ENCODE measurements around the gene MRPS6.

MRPS6 gene

DNA sequence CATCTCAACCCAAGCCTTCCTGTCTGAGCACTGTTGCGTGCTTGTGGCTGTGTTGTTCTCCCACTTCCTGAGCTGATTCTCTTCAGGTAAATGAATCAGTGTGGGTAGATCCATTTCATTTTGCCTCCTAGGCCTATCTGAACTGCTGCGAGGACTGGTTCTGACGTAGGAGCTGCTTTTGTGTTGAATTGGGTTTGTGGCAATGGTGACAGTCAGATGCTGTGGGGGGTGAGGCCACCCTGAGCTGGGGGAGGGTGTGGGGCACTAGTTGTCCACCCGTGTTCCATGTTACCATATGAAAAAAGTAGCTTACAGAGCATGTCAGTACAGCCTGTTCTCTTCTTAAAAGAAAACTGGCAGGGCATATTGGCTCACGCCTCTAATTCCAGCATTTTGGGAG is 81.5 kb downstream of the MRPS6 start:
- FAIRE-seq (no peak), DNase-seq (ENCODE audit: insufficient read length, low spot score) (no peak)
- TF ChIP-seq TAF1 (IDR thresholded peaks at IDR 0.05; ENCODE audit: low read depth, low read length), result no peak
- no peak for TF ChIP-seq PAX5 (IDR thresholded peaks at IDR 0.05; ENCODE audit: insufficient read depth, low read length, severe bottlenecking)
- no peak for TF ChIP-seq POLR2A (IDR thresholded peaks at IDR 0.05; ENCODE audit: low read depth, low read length)
- no peak for TF ChIP-seq SPI1 (IDR thresholded peaks at IDR 0.05; ENCODE audit: low read depth, low read length)
- TF ChIP-seq POU2F2 (IDR thresholded peaks at IDR 0.05; ENCODE audit: low read depth, low read length), result no peak
- no peak for TF ChIP-seq POLR2AphosphoS5 (IDR thresholded peaks at IDR 0.05; ENCODE audit: low read depth, low read length)

DNA sequence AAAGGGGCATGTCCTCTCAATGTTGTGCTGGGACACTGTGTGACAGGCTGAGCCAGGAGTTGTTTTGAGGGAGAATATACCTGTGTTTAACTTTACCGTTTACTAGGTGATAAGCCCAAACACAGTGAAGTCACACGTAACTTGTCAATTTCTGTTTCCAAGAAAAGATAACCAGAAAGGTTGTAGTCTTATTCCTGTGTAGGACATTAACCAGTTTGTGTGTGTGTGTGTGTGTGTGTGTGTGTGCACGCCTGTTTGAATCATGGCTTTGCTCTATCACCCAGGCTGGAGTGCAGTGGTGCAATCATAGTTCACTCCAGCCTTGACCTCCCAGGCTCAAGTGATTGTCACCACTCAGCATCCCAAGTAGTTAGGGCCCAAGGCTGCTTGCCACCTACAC is 83.6 kb downstream of the MRPS6 start:
- TF ChIP-seq SPI1 (IDR thresholded peaks at IDR 0.05; ENCODE audit: low read depth, low read length) (no peak), TAF1 (IDR thresholded peaks at IDR 0.05; ENCODE audit: low read depth, low read length) (no peak), POLR2A (IDR thresholded peaks at IDR 0.05; ENCODE audit: low read depth, low read length) (no peak), POLR2AphosphoS5 (IDR thresholded peaks at IDR 0.05; ENCODE audit: low read depth, low read length) (no peak), POU2F2 (IDR thresholded peaks at IDR 0.05; ENCODE audit: low read depth, low read length) (no peak), PAX5 (IDR thresholded peaks at IDR 0.05; ENCODE audit: insufficient read depth, low read length, severe bottlenecking) (no peak)
- DNase-seq (ENCODE audit: insufficient read length, low spot score), result no peak
- no peak for FAIRE-seq

DNA sequence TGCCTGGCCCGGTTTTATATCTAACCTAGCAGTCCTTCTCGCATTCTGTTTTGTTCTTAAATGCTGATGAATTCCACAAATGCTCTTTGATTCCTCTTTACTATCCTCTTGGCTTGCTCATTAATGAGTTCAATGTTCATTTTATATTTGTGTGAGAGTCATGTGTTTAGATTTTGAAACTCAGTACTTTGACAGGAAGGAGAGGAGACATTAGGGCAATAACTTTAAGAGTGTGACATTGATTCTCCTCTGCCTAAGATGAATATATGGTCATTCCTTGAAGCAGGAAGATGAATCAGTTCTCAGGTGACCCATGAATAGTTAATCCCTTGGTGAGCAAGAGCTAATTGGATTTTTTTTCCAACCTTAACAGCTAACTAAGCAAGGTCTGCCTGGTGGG is 84.1 kb downstream of the MRPS6 start:
- no peak for FAIRE-seq
- no peak for DNase-seq (ENCODE audit: insufficient read length, low spot score)
- TF ChIP-seq TAF1 (IDR thresholded peaks at IDR 0.05; ENCODE audit: low read depth, low read length), result no peak
- TF ChIP-seq SPI1 (IDR thresholded peaks at IDR 0.05; ENCODE audit: low read depth, low read length), result no peak
- TF ChIP-seq POU2F2 (IDR thresholded peaks at IDR 0.05; ENCODE audit: low read depth, low read length), result no peak
- no peak for TF ChIP-seq POLR2A (IDR thresholded peaks at IDR 0.05; ENCODE audit: low read depth, low read length)
- TF ChIP-seq POLR2AphosphoS5 (IDR thresholded peaks at IDR 0.05; ENCODE audit: low read depth, low read length), result no peak
- TF ChIP-seq PAX5 (IDR thresholded peaks at IDR 0.05; ENCODE audit: insufficient read depth, low read length, severe bottlenecking), result no peak

DNA sequence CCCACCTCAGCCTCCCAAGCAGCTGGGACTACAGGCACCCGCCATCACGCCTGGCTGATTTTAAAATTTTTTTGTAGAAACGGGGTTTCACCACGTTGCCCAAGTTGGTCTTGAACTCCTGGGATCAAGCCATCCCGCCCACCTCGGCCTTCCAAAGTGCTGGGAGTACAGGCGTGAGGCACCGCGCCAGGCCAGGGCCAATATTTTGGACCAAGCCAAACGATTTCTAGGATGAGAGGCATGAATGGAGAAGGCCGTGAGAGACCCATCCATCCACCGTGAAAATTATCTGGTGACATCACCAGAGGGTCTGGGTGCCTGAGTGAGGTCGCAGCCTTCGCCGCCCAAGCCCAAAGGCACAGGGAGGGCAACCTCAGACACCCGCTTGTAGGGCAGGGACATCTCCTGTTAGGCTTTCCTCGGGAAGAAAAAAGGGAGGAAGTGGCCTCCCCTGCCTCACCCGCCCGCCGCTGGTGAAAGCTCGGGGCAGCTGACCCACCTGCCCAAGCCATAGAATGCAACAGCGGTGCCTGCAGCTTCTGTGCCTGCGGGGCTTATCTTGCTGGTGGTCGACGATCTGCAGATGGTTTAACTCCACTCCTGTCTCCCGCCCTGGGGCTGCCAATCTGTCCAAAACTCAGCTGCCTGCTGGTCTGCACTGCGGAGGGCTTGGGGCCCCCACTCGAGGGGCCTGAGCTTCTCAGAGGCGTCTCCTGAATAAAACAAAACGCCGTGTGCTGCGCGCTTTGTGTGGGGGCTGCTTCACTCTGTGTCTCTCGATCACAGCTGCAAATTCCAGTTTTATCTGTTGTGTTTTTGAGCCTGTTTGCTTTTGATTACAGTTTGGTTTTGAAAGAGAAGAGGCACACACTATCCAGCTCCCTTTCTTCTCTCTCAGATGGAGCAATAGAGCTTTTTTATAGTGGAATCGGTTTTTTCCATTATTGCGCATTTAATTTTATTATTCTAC is 85.8 kb downstream of the MRPS6 start:
- no peak for FAIRE-seq
- TF ChIP-seq PAX5 (IDR thresholded peaks at IDR 0.05; ENCODE audit: insufficient read depth, low read length, severe bottlenecking), result no peak
- no peak for TF ChIP-seq SPI1 (IDR thresholded peaks at IDR 0.05; ENCODE audit: low read depth, low read length)
- TF ChIP-seq POLR2AphosphoS5 (IDR thresholded peaks at IDR 0.05; ENCODE audit: low read depth, low read length), result no peak
- TF ChIP-seq TAF1 (IDR thresholded peaks at IDR 0.05; ENCODE audit: low read depth, low read length), result no peak
- no peak for TF ChIP-seq POLR2A (IDR thresholded peaks at IDR 0.05; ENCODE audit: low read depth, low read length)
- TF ChIP-seq POU2F2 (IDR thresholded peaks at IDR 0.05; ENCODE audit: low read depth, low read length), result no peak

DNA sequence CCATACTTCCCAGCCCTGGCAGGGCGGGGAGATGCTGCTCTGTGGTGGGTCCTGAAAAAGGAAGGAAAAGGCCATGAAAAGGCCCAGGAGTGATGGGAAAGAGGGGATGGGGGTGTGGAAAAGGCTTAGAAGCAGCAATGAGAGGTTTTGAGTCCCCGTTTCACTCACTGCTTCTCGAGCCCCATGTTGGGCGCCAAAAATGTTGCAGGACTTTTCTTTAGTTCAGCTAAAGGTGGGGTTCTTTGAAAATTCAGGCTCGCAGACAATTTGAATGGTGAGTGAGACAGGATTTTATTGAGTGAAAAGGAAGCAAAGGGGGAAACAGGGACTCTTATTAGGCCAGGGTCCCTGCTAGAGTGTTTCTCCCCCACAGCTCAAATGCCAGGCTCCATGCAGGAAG is 93.1 kb downstream of the MRPS6 start:
- TF ChIP-seq POLR2A (IDR thresholded peaks at IDR 0.05; ENCODE audit: low read depth, low read length) (no peak), PAX5 (IDR thresholded peaks at IDR 0.05; ENCODE audit: insufficient read depth, low read length, severe bottlenecking) (no peak), SPI1 (IDR thresholded peaks at IDR 0.05; ENCODE audit: low read depth, low read length) (no peak), TAF1 (IDR thresholded peaks at IDR 0.05; ENCODE audit: low read depth, low read length) (no peak), POLR2AphosphoS5 (IDR thresholded peaks at IDR 0.05; ENCODE audit: low read depth, low read length) (no peak), POU2F2 (IDR thresholded peaks at IDR 0.05; ENCODE audit: low read depth, low read length) (no peak)
- no peak for FAIRE-seq
- no peak for DNase-seq (ENCODE audit: insufficient read length, low spot score)

More for the DNA sequence above, 85.8 kb downstream of the MRPS6 start:
- DNase-seq (ENCODE audit: insufficient read length, low spot score), result no peak

DNA sequence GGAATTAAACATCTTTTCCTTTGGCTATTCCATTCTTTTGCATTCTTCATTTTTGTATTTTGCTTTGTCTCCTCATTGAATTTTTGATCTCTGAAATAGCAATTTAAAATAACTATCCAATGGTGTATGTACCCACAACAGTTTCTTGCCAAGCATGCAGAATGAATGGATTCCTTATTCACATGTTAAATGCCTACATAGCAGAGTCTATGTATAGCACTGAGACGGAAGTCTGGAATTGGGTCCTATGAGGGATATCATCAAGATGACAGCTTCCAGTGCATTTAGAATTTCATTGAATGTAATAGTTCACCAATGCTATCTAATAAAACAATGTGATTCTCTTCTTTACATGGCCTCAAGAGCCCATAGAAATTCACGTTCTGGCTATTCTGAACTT is 97.5 kb downstream of the MRPS6 start:
- FAIRE-seq (no peak), DNase-seq (ENCODE audit: insufficient read length, low spot score) (no peak)
- TF ChIP-seq TAF1 (IDR thresholded peaks at IDR 0.05; ENCODE audit: low read depth, low read length) (no peak), PAX5 (IDR thresholded peaks at IDR 0.05; ENCODE audit: insufficient read depth, low read length, severe bottlenecking) (no peak), SPI1 (IDR thresholded peaks at IDR 0.05; ENCODE audit: low read depth, low read length) (no peak), POLR2A (IDR thresholded peaks at IDR 0.05; ENCODE audit: low read depth, low read length) (no peak), POU2F2 (IDR thresholded peaks at IDR 0.05; ENCODE audit: low read depth, low read length) (no peak), POLR2AphosphoS5 (IDR thresholded peaks at IDR 0.05; ENCODE audit: low read depth, low read length) (no peak)

DNA sequence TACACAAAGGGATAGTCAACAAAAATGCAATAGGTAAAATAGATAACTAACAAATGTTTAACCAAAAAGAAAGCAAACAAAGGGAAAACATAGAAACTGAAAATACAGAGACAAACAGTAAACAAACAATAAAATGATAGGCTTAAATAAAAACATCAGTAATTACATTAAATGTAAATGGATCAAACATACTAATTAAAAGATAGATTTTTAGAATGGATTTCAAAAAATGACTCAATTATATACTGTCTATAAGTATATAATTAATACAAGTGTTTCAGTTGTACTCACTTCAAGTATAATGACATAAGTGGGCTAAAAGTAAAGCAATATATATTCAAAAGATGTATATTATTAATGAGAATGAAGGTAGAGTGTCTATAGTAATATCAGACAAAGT is 101.1 kb downstream of the MRPS6 start:
- no peak for DNase-seq (ENCODE audit: insufficient read length, low spot score)
- no peak for TF ChIP-seq TAF1 (IDR thresholded peaks at IDR 0.05; ENCODE audit: low read depth, low read length)
- TF ChIP-seq POLR2A (IDR thresholded peaks at IDR 0.05; ENCODE audit: low read depth, low read length), result no peak
- TF ChIP-seq POLR2AphosphoS5 (IDR thresholded peaks at IDR 0.05; ENCODE audit: low read depth, low read length), result no peak
- TF ChIP-seq POU2F2 (IDR thresholded peaks at IDR 0.05; ENCODE audit: low read depth, low read length), result no peak
- TF ChIP-seq PAX5 (IDR thresholded peaks at IDR 0.05; ENCODE audit: insufficient read depth, low read length, severe bottlenecking), result no peak
- TF ChIP-seq SPI1 (IDR thresholded peaks at IDR 0.05; ENCODE audit: low read depth, low read length), result no peak
- no peak for FAIRE-seq

DNA sequence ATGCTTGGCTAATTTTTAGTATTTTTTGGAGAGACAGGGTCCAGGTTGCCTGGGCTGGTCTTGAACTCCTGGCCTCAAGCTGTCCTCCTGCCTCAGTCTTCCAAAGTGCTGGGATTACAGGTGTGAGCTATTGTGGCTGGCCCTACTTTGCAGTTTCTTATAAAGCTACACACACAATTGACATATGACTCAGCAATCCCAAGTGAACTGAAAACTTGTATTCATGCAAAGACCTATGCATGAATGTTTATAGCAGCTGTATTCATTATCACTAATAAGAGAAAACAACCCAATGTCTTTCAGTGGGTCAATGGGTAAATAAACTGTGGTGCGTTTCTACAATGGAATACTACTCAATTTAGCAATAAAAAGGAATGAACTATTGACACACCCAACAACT is 103.1 kb downstream of the MRPS6 start:
- no peak for FAIRE-seq
- no peak for TF ChIP-seq POLR2AphosphoS5 (IDR thresholded peaks at IDR 0.05; ENCODE audit: low read depth, low read length)
- no peak for TF ChIP-seq PAX5 (IDR thresholded peaks at IDR 0.05; ENCODE audit: insufficient read depth, low read length, severe bottlenecking)
- TF ChIP-seq POLR2A (IDR thresholded peaks at IDR 0.05; ENCODE audit: low read depth, low read length), result no peak
- TF ChIP-seq SPI1 (IDR thresholded peaks at IDR 0.05; ENCODE audit: low read depth, low read length), result no peak
- no peak for TF ChIP-seq TAF1 (IDR thresholded peaks at IDR 0.05; ENCODE audit: low read depth, low read length)
- no peak for TF ChIP-seq POU2F2 (IDR thresholded peaks at IDR 0.05; ENCODE audit: low read depth, low read length)
- DNase-seq (ENCODE audit: insufficient read length, low spot score), result no peak

DNA sequence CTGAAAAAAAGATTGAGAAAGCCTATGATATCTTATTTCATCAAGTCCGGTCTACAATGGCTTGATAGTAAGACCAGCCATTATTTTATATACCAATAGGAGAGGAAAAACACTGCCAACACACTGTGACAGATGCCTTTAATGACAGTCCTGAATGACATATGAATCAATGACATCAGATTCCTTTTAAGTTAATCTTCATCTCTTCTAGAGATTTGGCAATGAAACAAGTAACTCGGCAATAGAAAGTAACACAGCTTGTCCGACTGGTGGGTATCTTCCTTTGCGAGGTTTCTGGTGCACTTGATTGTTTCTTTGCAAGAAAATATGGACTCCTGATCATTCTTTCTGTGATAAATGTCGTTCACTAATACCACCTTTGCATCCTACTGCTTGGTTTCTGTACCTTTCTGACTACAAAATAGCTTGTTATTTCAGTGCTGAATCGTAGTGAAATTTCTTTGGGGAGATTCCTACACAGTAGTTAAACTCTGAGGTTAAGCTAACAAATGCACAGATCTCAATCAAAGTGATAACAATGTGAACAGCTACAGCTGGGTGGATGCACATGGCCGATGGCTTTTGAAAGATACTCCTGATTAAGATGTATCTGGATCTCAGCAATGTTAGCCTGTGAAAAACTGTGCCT is 104.7 kb downstream of the MRPS6 start:
- FAIRE-seq (no peak), DNase-seq (ENCODE audit: insufficient read length, low spot score) (no peak)
- TF ChIP-seq TAF1 (IDR thresholded peaks at IDR 0.05; ENCODE audit: low read depth, low read length), result no peak
